HAP-1 (cell line): ENCODE data around the gene TXLNG.

Experiments
- DNase-seq, 2 experiments: peaks; one replicate each; pipeline ENCODE4 v3.0.0-alpha.2; 2016 to 2020; ENCODE audit warnings: low spot score in 2 of 2
- H3K27me3 ChIP-seq: fragments of 250-450 bp; sonication (Bioruptor Pico); 2 replicates; pipeline ENCODE4 v1.5.1; 2020; ENCODE audit warnings: low read depth, mild to moderate bottlenecking, moderate library complexity
- H3K36me3 ChIP-seq: fragments of 250-450 bp; sonication (Bioruptor Pico); replicated peaks from 2 replicates; pipeline ENCODE4 v1.5.1; 2020; ENCODE audit warnings: mild to moderate bottlenecking
- H3K4me1 ChIP-seq: fragments of 250-450 bp; sonication (Bioruptor Pico); 2 replicates; pipeline ENCODE4 v1.5.1; 2020; ENCODE audit warnings: mild to moderate bottlenecking
- H3K4me3 ChIP-seq: fragments of 250-450 bp; sonication (Bioruptor Pico); 2 replicates; pipeline ENCODE4 v1.5.1; 2020; ENCODE audit warnings: mild to moderate bottlenecking, moderate library complexity
- H3K9me3 ChIP-seq: fragments of 250-450 bp; sonication (Bioruptor Pico); 2 replicates; pipeline ENCODE4 v1.5.1; 2020; ENCODE audit warnings: mild to moderate bottlenecking, moderate library complexity
- in situ Hi-C: fragments of 300-500 bp; cut with MboI; formaldehyde crosslinking; loops from 3 replicates; pipeline ENCODE4 v1.14.3; 2020; ENCODE audit warnings: low sequenced_read_pairs, inconsistent platforms, mixed read lengths

The TXLNG gene

DNA sequence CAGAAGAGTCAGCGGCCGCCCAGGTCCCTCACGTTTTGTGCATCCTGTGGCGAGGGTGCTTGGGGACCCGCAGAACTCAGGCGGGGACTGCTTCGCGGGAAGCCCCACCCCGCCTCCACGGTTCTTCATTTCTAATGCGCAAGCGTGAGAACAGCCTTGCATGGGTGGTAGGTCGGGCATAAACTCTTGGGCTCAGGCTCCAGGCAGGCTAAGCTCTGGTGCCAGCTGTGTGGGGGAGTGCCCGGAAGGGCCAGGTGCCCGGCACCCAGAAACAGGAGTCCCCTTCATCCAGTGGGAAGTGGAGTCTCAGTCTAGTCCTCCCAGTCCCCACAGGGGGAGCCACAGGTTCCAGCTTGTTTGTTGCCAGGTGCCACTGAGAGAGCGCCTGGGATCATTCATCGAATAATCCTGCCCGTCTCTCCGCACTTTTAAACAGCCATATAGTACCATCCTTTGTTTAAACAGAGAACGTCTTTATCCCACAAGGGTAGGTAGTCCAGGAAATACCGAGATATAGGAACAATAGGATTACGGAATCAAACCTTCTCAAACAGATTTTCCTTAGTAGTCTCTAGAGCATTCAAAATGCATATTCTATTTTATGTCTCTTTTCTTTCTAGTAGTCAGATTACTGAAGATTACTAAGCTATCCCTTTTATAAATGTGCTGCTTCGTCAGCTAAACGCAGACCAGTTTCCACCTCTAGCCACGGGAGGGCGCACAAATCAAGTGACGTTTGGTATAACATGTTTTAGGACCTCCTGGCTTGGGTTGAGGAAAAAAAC lies 96.6 kb downstream of the TXLNG start:
- in situ Hi-C loops = loop anchor here (10.0 kb wide), 1 partner anchor 142 kb away; no protein-coding TSS in a partner anchor
- Histone ChIP-seq H3K36me3 (no peaks in the 10 kb centered on the region), H3K4me3 (peak overlapping the region; percentile 23), H3K27me3 (no peaks in the 10 kb centered on the region), H3K4me1 (peaks cover 7% of the 10 kb centered on the region), H3K9me3 (no peaks in the 10 kb centered on the region)
- peak; percentile 77 to 92 for DNase-seq

DNA sequence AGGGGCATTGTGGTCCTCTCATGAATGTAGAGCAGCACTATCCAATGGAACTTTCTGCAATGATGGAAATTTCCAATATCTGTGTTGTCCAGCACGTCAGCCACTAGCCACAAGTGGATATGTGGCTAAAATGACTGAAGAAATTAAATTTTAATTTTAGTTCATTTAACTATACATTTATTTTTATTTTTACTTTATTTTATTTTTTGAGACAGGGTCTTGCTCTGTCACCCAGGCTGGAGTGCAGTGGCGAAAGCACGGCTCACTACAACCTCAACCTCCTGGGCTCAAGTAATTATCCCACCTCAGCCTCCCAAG lies 97.2 kb downstream of the TXLNG start:
- Histone ChIP-seq H3K27me3 (no peaks in the 10 kb centered on the region), H3K36me3 (no peaks in the 10 kb centered on the region), H3K4me3 (no peak overlapping the region), H3K4me1 (peaks cover 7% of the 10 kb centered on the region), H3K9me3 (no peaks in the 10 kb centered on the region)
- in situ Hi-C loops = loop anchor here (10.0 kb wide), 1 partner anchor 141 kb away; no protein-coding TSS in a partner anchor
- DNase-seq = no peak

DNA sequence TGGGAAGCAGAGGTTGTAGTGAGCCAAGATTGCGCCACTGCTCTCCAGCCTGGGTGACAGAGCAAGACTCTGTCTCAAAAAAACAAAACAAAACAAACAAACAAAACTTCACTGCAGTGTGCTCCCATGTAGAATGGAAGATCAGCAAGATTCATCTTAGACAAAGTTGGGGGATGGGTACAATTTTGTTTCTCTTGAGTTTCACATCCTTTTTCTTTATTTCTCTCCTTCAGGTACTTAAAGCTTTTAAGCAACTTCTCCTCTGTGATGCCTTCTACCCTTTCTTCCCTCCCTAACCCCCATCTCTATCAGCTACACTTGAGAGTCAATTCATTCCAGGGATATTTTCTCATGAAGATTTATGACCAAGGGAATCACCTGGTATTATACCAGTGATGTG lies 99.4 kb downstream of the TXLNG start:
- Histone ChIP-seq H3K4me3 (no peak overlapping the region), H3K4me1 (peaks cover 7% of the 10 kb centered on the region), H3K27me3 (no peaks in the 10 kb centered on the region), H3K36me3 (no peaks in the 10 kb centered on the region), H3K9me3 (no peaks in the 10 kb centered on the region)
- no peak for DNase-seq
- in situ Hi-C loops = loop anchor here (10.0 kb wide), 1 partner anchor 139 kb away; no protein-coding TSS in a partner anchor

DNA sequence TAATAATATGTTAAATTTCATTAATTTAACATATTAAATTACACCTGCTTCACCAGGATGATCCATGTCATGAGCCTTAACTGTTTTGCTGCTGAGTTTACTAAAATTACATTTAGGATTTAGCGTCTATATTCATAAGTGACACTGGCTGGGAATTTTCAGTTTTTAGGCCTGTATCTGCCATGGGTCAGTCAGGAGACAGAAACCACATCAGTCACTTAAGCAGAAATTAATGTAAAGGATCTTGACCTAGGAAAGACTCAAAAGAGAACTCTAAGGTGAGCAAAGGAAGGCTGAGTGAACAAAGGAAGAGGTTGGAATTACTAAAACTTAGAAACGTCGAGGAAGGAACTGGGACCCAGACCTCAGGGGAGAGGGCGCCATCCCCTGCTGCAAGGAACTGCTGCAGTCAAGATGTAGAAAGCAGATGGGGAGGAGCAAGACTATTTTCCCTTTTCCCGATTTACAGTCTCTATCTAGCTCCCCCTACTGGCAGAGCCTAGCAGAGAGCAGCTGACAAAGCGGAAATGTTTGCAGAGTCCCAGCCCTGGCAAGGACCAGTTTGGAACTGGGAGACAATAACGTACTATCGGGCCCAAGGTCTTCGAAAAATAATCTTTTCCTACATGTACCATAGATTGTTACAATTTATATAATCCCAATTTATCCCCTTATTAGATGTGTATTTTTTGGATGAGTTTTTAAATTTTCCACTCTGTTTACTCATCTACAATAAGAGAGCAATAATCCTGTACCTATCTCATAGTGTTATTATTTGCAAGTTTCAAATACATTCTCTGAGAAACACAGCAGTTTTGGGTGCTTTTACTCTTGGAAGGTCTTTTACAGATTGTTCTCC lies 106.5 kb downstream of the TXLNG start:
- in situ Hi-C loops = no loop called here

More for the DNA sequence above, 106.5 kb downstream of the TXLNG start:
- H3K9me3 ChIP-seq = no peaks in the 10 kb centered on the region
- H3K36me3 ChIP-seq = no peaks in the 10 kb centered on the region
- no peaks in the 10 kb centered on the region for H3K27me3 ChIP-seq
- peaks cover 5% of the 10 kb centered on the region for H3K4me1 ChIP-seq
- H3K4me3 ChIP-seq = no peak overlapping the region
- peak; percentile 91 to 92 for DNase-seq
